ENCODE results near the gene LIN7A. TPM values are rescaled to one million over a fixed set of nuclear protein-coding genes. Genes with fewer than 3 reads are reported as not detected.

The LIN7A gene
- total and polyA plus RNA-seq, 7 donors, result 0.48 to 2.1 (median 0.81) TPM

DNA sequence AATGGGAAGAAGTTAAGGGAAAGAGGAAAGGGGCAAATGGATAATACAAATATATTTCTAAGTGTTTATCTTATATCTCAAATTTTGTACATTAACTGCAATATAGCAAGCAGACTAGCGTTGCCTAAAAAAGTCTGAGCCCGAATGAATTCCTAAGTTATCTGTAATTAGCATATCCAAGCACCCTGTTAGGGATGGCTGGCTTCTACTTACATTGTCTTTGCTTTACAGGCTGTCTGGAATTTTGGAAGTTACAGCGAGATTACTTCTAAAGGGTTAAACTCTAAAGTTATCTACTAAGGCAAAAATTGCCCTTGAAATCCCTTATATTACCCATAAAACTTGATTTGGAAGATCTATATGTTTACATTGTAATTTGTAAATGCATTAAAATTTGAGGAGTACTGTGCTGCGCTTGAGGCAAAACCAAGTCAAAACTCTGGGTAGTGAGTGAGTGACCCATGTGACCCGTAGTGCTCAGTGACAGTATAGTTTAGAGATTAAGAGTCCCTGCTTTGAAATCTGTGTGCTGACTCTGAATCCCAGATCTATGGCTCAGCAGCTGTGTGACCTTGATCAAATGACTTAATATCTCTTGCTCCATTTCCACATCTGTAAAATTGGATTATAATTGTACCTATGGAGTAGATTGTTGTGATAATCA is 17.3 kb upstream of the LIN7A start:
- WGBS, 3 donors, result 51 to 63% (median 54%) methylated on average over 5 of the region's 5 CpGs
- H3K27me3 ChIP-seq (ENCODE audit: insufficient read depth in 3 of 3, low read length in 2 of 3), result no peaks in the 10 kb centered on the region
- H3K27ac ChIP-seq, result no peak overlapping the region
- no peak overlapping the region for H3K4me3 ChIP-seq
- H3K9me3 ChIP-seq, result no peaks in the 10 kb centered on the region
- DNase-seq (no peak), ATAC-seq (no peak)
- intact Hi-C loops (cut with DNase I), result no loop called here
- no peaks in the 10 kb centered on the region for H3K4me1 ChIP-seq
- TF ChIP-seq, protein P1, sequence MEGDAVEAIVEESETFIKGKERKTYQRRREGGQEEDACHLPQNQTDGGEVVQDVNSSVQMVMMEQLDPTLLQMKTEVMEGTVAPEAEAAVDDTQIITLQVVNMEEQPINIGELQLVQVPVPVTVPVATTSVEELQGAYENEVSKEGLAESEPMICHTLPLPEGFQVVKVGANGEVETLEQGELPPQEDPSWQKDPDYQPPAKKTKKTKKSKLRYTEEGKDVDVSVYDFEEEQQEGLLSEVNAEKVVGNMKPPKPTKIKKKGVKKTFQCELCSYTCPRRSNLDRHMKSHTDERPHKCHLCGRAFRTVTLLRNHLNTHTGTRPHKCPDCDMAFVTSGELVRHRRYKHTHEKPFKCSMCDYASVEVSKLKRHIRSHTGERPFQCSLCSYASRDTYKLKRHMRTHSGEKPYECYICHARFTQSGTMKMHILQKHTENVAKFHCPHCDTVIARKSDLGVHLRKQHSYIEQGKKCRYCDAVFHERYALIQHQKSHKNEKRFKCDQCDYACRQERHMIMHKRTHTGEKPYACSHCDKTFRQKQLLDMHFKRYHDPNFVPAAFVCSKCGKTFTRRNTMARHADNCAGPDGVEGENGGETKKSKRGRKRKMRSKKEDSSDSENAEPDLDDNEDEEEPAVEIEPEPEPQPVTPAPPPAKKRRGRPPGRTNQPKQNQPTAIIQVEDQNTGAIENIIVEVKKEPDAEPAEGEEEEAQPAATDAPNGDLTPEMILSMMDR (IDR thresholded peaks at IDR 0.05), result no peak
- no peaks in the 10 kb centered on the region for H3K36me3 ChIP-seq (ENCODE audit: insufficient read depth in 1 of 2, low read depth in 1 of 2)

GRCh38 chr12:80952443-80952842 is 14.7 kb upstream of the LIN7A start:
- Histone ChIP-seq H3K27ac (no peak overlapping the region), H3K27me3 (ENCODE audit: insufficient read depth in 3 of 3, low read length in 2 of 3) (no peaks in the 10 kb centered on the region), H3K4me3 (no peak overlapping the region), H3K36me3 (ENCODE audit: insufficient read depth in 1 of 2, low read depth in 1 of 2) (no peaks in the 10 kb centered on the region), H3K4me1 (no peaks in the 10 kb centered on the region), H3K9me3 (no peaks in the 10 kb centered on the region)
- no peak for DNase-seq
- ATAC-seq, result no peak
- intact Hi-C loops (cut with DNase I), result no loop called here
- TF ChIP-seq, protein P1 (IDR thresholded peaks at IDR 0.05), result no peak

- Histone ChIP-seq H3K4me1 (no peaks in the 10 kb centered on the region), H3K36me3 (ENCODE audit: insufficient read depth in 1 of 2, low read depth in 1 of 2) (no peaks in the 10 kb centered on the region), H3K27me3 (ENCODE audit: insufficient read depth in 3 of 3, low read length in 2 of 3) (no peaks in the 10 kb centered on the region), H3K27ac (no peak overlapping the region), H3K4me3 (no peak overlapping the region), H3K9me3 (no peaks in the 10 kb centered on the region)
- DNase-seq, result no peak
- ATAC-seq, result no peak
- intact Hi-C loops (cut with DNase I), result no loop called here
- 62 to 75% (median 64%) methylated on average over 3 of the region's 3 CpGs for WGBS, 3 donors
- TF ChIP-seq, protein P1 (IDR thresholded peaks at IDR 0.05), result peak; percentile 15
Observed at GRCh38 chr12:80946591-80946990, 8.9 kb upstream of the LIN7A start.

DNA sequence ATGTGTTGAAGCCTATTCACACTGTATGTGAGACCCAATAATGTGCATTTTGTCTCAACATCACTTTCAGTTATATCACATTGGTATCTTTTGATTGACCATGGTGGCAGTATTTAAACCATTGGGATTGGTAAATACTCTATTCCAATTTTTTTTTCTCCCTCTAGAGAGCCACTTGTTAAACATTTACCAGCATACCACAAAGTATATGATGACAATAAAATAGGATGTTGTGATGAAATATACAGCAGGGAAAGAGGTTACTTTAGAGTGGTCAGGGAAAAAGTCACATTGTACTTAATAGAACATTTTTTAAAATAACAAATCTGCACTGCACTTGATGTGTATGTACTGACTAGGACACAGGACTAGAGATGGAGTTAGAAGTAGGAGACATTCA is 5.6 kb upstream of the LIN7A start:
- Histone ChIP-seq H3K36me3 (ENCODE audit: insufficient read depth in 1 of 2, low read depth in 1 of 2) (no peaks in the 10 kb centered on the region), H3K4me1 (no peaks in the 10 kb centered on the region), H3K9me3 (no peaks in the 10 kb centered on the region), H3K4me3 (no peak overlapping the region), H3K27me3 (ENCODE audit: insufficient read depth in 3 of 3, low read length in 2 of 3) (no peaks in the 10 kb centered on the region), H3K27ac (no peak overlapping the region)
- intact Hi-C loops (cut with DNase I), result no loop called here
- ATAC-seq, result no peak
- TF ChIP-seq, protein P1 (IDR thresholded peaks at IDR 0.05), result no peak
- no peak for DNase-seq

DNA sequence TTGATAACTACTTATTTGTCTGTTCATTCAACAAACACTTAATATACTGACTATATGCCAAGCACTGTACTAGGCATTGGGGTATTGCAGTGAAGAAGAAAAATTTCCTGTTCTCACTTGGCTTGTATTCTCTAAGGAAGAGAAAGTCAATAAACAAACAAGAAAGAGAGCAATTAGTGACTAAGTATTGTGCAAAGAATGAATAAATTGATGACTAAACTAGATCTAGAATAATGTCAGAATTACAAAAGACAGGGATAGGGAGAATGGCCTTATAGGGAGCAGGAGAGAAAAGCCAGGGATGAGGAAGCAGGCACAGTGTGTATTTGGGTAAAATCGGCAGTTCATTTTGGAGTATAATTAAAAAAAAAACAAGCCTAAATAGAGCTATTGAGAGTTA is 4.2 kb upstream of the LIN7A start:
- Histone ChIP-seq H3K27me3 (ENCODE audit: insufficient read depth in 3 of 3, low read length in 2 of 3) (no peaks in the 10 kb centered on the region), H3K4me3 (no peak overlapping the region), H3K9me3 (no peaks in the 10 kb centered on the region), H3K27ac (no peak overlapping the region), H3K36me3 (ENCODE audit: insufficient read depth in 1 of 2, low read depth in 1 of 2) (no peaks in the 10 kb centered on the region), H3K4me1 (no peaks in the 10 kb centered on the region)
- no peak for DNase-seq
- intact Hi-C loops (cut with DNase I), result no loop called here
- ATAC-seq, result no peak
- 83 to 96% (median 90%) methylated on average over 1 of the region's 1 CpG for WGBS, 3 donors
- TF ChIP-seq, protein P1 (IDR thresholded peaks at IDR 0.05), result no peak

All from psoas muscle (tissue), 8 donors.